SH-SY5Y (cell line): ENCODE results near the gene GLDC.

Experiments used
- GATA2 ChIP-seq: IDR thresholded peaks from 2 replicates; pipeline ENCODE4 v1.6.1; 2011; ENCODE audit warnings: mild to moderate bottlenecking, low read depth, low read length
- GATA3 ChIP-seq: IDR thresholded peaks from 2 replicates; pipeline ENCODE4 v1.6.1; 2011; ENCODE audit warnings: low read depth, mild to moderate bottlenecking, low read length, moderate library complexity

- TF ChIP-seq GATA3 = no peak
- TF ChIP-seq GATA2 = no peak
Observed at GRCh38 chr9:6552033-6552432, 93.5 kb downstream of the GLDC start.
